ENCODE measurements around the gene GTF3C1.

The GTF3C1 gene

GRCh38 chr16:27482397-27483087 is 67.2 kb downstream of the GTF3C1 start:
- no peak for DNase-seq

GRCh38 chr16:27481282-27481934 is 68.3 kb downstream of the GTF3C1 start:
- DNase-seq = no peak

GRCh38 chr16:27480761-27481160 is 69.0 kb downstream of the GTF3C1 start:
- DNase-seq = no peak

- DNase-seq = no peak
These were observed 73.5 kb downstream of the GTF3C1 start for GRCh38 chr16:27476240-27476639.

GRCh38 chr16:27475561-27475960 is 74.2 kb downstream of the GTF3C1 start:
- no peak for DNase-seq

- DNase-seq = no peak
These were observed 74.8 kb downstream of the GTF3C1 start for GRCh38 chr16:27474921-27475320.

- no peak for DNase-seq
These were observed 75.7 kb downstream of the GTF3C1 start for GRCh38 chr16:27474041-27474440.

- no peak for DNase-seq
These were observed 76.4 kb downstream of the GTF3C1 start for GRCh38 chr16:27473101-27473900.

- no peak for DNase-seq
These were observed 77.4 kb downstream of the GTF3C1 start for GRCh38 chr16:27472091-27473020.

- no peak for DNase-seq
These were observed 78.1 kb downstream of the GTF3C1 start for GRCh38 chr16:27471661-27472060.

GRCh38 chr16:27470567-27471431 is 78.9 kb downstream of the GTF3C1 start:
- no peak for DNase-seq

- no peak for DNase-seq
These were observed 80.7 kb downstream of the GTF3C1 start for GRCh38 chr16:27468941-27469531.

- no peak for DNase-seq
These were observed 84.2 kb downstream of the GTF3C1 start for GRCh38 chr16:27465483-27465879.

GRCh38 chr16:27464626-27465482 is 84.9 kb downstream of the GTF3C1 start:
- DNase-seq = no peak

- no peak for DNase-seq
These were observed 85.7 kb downstream of the GTF3C1 start for GRCh38 chr16:27463741-27464591.

- DNase-seq = no peak
These were observed 86.6 kb downstream of the GTF3C1 start for GRCh38 chr16:27462846-27463682.

- DNase-seq = no peak
These were observed 87.4 kb downstream of the GTF3C1 start for GRCh38 chr16:27462200-27462845.

Measured in NCI-H1048 (cell line).